Thyroid gland (tissue), 4 donors: ENCODE results near the gene RGS16. TPM values are rescaled to one million over a fixed set of nuclear protein-coding genes. Genes with fewer than 3 reads are reported as not detected.

ENCODE experiments used
- DNase-seq, 2 donors: peaks; one replicate each; pipeline ENCODE4 v3.0.0-alpha.2; 2019
- H3K27ac ChIP-seq, 3 donors: fragments of 200-600 bp; sonication (generic); 1 replicate in 2 of 3; 2 replicates in 1 of 3; pipeline ENCODE4 v1.5.1; 2016 to 2019; ENCODE audit warnings: mild to moderate bottlenecking in 1 of 3, moderate library complexity in 1 of 3
- H3K27me3 ChIP-seq: fragments of 200-600 bp; sonication (generic); one replicate; pipeline ENCODE4 v1.5.1; 2019
- H3K36me3 ChIP-seq, 2 donors: fragments of 200-600 bp; sonication (generic); one replicate each; pipeline ENCODE4 v1.5.1; 2016 to 2019
- H3K4me1 ChIP-seq, 2 donors: fragments of 200-600 bp; sonication (generic); one replicate each; pipeline ENCODE4 v1.5.1; 2017 to 2019
- H3K4me3 ChIP-seq, 3 donors: fragments of 200-600 bp; sonication (generic); replicated peaks in 1 of 3; 1 replicate in 2 of 3; 2 replicates in 1 of 3; pipeline ENCODE4 v1.5.1; 2016; ENCODE audit warnings: mild to moderate bottlenecking in 1 of 3
- H3K9me3 ChIP-seq: fragments of 200-600 bp; sonication (generic); one replicate; pipeline ENCODE4 v1.5.1; 2017
- POLR2A ChIP-seq, 2 donors: fragments of 450-650 bp; IDR thresholded peaks; one replicate each; pipeline ENCODE4 v1.6.1; 2017; ENCODE audit warnings: antibody characterized with exemption in 2 of 2, mild to moderate bottlenecking in 2 of 2, moderate library complexity in 1 of 2
- WGBS, 2 donors: methylation state at CpG; one replicate each; pipeline ENCODE4 v1.1.5; 2017; 5-methylcytosine and 5-hydroxymethylcytosine counted together
- intact Hi-C: fragments of 100-400 bp; cut with DNase I; formaldehyde crosslinking; loops from one replicate; pipeline ENCODE4 v1.15.1; 2023
- total RNA-seq, 4 donors: library from RNA; depleted of rRNA; stranded (reverse); fragments of >200 nt; gene quantifications; one replicate each; pipeline ENCODE4 v1.2.3, GENCODE V29; 2016
- TF ChIP-seq, protein P1 (sequence below), 6 experiments: fragments of 200-600 bp in 3 of 6; fragments of 450-650 bp in 3 of 6; sonication (generic) in 3 of 6; IDR thresholded peaks; one replicate each; pipeline ENCODE4 v1.5.1; 2016 to 2019; ENCODE audit warnings: antibody characterized with exemption in 6 of 6, mild to moderate bottlenecking in 2 of 6, inconsistent platforms in 1 of 6, moderate library complexity in 1 of 6

Gene RGS16
- total RNA-seq, 4 donors from 2014 or later: 22.2 to 35.7 (median 29.1) TPM

DNA sequence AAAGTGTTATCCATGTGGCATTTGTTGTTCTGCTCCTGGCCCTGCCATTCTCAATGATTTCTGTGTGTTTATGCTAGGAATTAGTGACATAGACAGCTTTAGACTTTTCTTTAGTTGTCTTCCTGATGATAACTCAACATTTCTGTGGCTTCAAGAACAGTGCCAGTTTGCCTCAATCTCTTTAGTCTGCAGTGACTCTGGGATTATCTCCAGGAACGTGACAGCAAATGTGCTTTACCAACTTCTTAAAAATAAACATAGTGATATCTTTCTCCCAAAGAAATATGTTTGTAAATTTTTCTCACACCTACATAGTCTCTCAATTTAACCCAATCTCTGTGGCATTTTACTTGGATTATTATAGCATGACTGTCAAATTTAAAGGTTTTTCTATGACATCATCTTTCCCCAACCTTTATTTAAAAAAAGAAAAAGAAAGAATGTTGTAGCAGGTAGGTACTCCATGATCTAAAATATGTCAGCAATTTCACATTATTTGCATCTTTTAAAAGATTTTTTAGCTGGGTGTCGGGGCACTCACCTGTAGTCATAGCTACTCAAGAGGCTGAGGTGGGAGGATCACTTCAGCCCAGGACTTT is 39.7 kb downstream of the RGS16 start:
- DNase-seq: no peak
- no peak for TF ChIP-seq POLR2A (IDR thresholded peaks at IDR 0.05)
- TF ChIP-seq, protein P1, sequence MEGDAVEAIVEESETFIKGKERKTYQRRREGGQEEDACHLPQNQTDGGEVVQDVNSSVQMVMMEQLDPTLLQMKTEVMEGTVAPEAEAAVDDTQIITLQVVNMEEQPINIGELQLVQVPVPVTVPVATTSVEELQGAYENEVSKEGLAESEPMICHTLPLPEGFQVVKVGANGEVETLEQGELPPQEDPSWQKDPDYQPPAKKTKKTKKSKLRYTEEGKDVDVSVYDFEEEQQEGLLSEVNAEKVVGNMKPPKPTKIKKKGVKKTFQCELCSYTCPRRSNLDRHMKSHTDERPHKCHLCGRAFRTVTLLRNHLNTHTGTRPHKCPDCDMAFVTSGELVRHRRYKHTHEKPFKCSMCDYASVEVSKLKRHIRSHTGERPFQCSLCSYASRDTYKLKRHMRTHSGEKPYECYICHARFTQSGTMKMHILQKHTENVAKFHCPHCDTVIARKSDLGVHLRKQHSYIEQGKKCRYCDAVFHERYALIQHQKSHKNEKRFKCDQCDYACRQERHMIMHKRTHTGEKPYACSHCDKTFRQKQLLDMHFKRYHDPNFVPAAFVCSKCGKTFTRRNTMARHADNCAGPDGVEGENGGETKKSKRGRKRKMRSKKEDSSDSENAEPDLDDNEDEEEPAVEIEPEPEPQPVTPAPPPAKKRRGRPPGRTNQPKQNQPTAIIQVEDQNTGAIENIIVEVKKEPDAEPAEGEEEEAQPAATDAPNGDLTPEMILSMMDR (IDR thresholded peaks at IDR 0.05): no peak
- Histone ChIP-seq H3K4me3 (no peak overlapping the region), H3K4me1 (no peaks in the 10 kb centered on the region), H3K9me3 (no peaks in the 10 kb centered on the region), H3K27me3 (no peaks in the 10 kb centered on the region), H3K36me3 (no peaks in the 10 kb centered on the region), H3K27ac (no peak overlapping the region)
- 77 to 84% methylated on average over 2 of the region's 2 CpGs for WGBS, 2 donors
- intact Hi-C loops: loop anchor here (10.0 kb wide), 1 partner anchor 110 kb away; the partner anchor contains the start of gene RGSL1

DNA sequence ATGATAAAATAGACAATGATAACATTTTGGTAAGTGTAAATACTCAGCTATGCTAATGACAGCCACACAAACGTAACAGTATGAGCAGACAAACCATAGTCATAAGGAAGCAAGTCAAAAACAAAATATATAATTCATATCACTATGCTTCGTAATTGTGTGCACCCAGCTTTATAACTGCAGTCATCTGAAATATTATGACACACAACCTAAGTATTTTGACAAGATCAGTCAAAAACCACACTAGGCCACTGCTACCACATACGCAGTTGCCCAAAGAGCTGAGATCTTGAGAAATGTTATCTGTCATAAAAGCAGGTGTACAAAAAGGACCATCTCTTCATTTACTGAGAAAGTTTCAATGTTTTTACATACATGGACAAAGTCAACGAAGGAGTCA is 41.1 kb downstream of the RGS16 start:
- WGBS, 2 donors: 92 to 95% methylated on average over 4 of the region's 4 CpGs
- DNase-seq: no peak
- Histone ChIP-seq H3K36me3 (no peaks in the 10 kb centered on the region), H3K9me3 (no peaks in the 10 kb centered on the region), H3K27me3 (no peaks in the 10 kb centered on the region), H3K27ac (no peak overlapping the region), H3K4me1 (no peaks in the 10 kb centered on the region), H3K4me3 (no peak overlapping the region)
- intact Hi-C loops: loop anchor here (10.0 kb wide), 1 partner anchor 108 kb away; the partner anchor contains the start of gene RGSL1
- no peak for TF ChIP-seq POLR2A (IDR thresholded peaks at IDR 0.05)
- TF ChIP-seq, protein P1 (IDR thresholded peaks at IDR 0.05): no peak

DNA sequence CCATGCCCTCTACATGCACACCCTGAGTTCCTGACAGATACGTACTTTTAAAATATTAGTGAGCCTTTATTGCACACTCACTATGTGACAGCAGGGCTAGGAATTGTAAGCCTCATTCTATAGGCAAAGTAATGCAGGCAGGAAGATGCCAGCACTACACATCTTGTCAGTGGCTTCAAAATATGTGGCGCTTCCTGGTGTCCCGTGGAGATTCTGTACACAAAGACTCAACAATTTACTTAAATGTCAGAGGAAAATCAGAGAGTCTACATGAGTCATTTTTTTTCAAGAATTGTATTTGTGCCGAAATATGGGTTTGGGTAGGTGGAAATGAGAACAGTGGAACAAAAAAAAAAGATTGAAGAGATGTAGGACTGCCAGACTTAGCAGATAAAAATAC is 42.7 kb downstream of the RGS16 start:
- no peaks in the 10 kb centered on the region for H3K4me1 ChIP-seq
- H3K9me3 ChIP-seq: no peaks in the 10 kb centered on the region
- intact Hi-C loops: loop anchor here (10.0 kb wide), 1 partner anchor 107 kb away; the partner anchor contains the start of gene RGSL1
- no peaks in the 10 kb centered on the region for H3K27me3 ChIP-seq
- no peak overlapping the region for H3K27ac ChIP-seq
- DNase-seq: no peak
- H3K4me3 ChIP-seq: no peak overlapping the region
- TF ChIP-seq, protein P1 (IDR thresholded peaks at IDR 0.05): no peak
- TF ChIP-seq POLR2A (IDR thresholded peaks at IDR 0.05): no peak
- H3K36me3 ChIP-seq: no peaks in the 10 kb centered on the region
- 82 to 83% methylated on average over 4 of the region's 4 CpGs for WGBS, 2 donors

DNA sequence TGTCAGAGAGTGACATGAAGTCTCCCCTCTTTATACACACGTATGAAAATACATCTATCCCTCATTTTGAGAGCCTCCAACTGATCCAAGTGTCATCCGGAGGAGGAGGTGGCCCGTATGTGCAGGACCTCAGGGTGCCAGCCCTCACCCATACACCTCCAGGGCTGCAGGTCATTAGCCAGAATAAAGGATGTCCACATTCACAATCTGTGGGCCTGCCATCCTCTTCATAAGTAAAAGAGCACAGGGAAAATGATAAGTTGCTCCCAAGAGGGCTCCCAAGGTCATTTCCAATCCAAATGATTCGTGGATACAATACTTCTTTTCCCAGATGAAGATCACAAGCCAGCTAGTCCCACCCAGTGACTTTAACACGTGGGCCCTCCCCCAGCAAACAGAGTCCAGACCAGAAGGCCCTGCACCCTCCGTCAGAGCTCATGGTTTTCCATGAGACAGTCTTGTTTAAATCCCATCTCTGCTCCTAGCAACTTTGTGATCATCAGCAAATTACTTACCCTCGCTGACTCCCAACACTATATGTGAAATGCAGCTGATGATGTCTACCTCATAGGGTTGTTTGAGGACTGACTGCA is 43.7 kb downstream of the RGS16 start:
- H3K27ac ChIP-seq: no peak overlapping the region
- WGBS, 2 donors: 78 to 83% methylated on average over 7 of the region's 7 CpGs
- H3K9me3 ChIP-seq: no peaks in the 10 kb centered on the region
- H3K4me1 ChIP-seq: no peaks in the 10 kb centered on the region
- no peak for TF ChIP-seq POLR2A (IDR thresholded peaks at IDR 0.05)
- TF ChIP-seq, protein P1 (IDR thresholded peaks at IDR 0.05): no peak
- no peaks in the 10 kb centered on the region for H3K27me3 ChIP-seq
- no peak for DNase-seq
- no peak overlapping the region for H3K4me3 ChIP-seq
- no peaks in the 10 kb centered on the region for H3K36me3 ChIP-seq
- intact Hi-C loops: loop anchor here (10.0 kb wide), 1 partner anchor 106 kb away; the partner anchor contains the start of gene RGSL1

DNA sequence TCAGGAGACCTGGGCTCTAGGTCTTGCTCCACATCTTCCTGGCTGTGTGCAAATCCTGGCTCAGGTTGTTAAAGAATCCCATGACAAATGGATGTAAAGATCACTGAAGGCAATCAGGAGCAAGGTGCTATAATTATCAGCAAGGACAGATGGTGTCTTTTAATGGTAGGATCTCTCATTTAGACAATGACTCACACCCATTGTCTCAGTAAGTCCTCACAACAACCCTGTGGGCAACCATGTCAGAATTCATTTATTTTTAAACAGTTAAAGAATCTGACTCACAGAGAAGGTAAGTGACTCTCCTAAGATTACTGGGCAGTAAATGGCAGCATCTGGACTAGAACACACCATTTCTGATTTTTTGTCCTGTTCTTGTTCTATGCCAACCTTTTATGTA is 47.9 kb downstream of the RGS16 start:
- Histone ChIP-seq H3K4me3 (no peak overlapping the region), H3K4me1 (no peaks in the 10 kb centered on the region), H3K36me3 (no peaks in the 10 kb centered on the region), H3K27me3 (no peaks in the 10 kb centered on the region), H3K9me3 (no peaks in the 10 kb centered on the region), H3K27ac (no peak overlapping the region)
- intact Hi-C loops: no loop called here
- no peak for DNase-seq
- no peak for TF ChIP-seq POLR2A (IDR thresholded peaks at IDR 0.05)
- TF ChIP-seq, protein P1 (IDR thresholded peaks at IDR 0.05): no peak
